ENCODE measurements around the gene RAD54L. TPM values are rescaled to one million over a fixed set of nuclear protein-coding genes. Genes with fewer than 3 reads are reported as not detected.
"Not testable (repeated sequence)": the region's sequence is repeated elsewhere in the genome, so short reads cannot be mapped to it uniquely, and the experiment has no call there.

The RAD54L gene
- total RNA-seq, 6 donors from 2014 or later, result 0.78 to 2.4 (median 1.6) TPM; not detected in 2

DNA sequence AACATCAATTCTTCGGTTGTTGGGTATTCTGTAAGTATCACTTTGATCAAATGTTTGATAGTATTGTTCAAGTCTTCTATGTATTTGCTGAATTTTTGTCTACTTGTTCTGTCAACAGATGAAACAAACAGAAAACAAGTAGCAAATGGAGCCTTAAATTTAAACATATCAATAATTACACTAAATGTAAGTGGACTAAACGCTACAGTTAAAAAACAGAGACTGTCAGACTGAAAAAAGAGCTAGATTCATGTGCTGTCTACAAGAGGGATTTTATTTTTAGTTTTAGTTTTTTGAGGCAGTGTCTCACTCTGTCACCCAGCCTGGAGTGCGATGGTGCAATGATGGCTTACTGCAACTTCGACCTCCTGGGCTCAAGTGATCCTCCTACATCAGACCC lies 10.7 kb upstream of the RAD54L start:
- Histone ChIP-seq H3K4me1 (no peaks in the 10 kb centered on the region), H3K36me3 (no peaks in the 10 kb centered on the region), H3K27me3 (no peaks in the 10 kb centered on the region), H3K27ac (no peak overlapping the region), H3K9me3 (peaks cover 0 to 5% (median 0%) of the 10 kb centered on the region in 4 donors), H3K4me3 (no peak overlapping the region)
- DNase-seq (no peak), ATAC-seq (ENCODE audit: low FRiP score in 2 of 2) (no peak)
- TF ChIP-seq POLR2A (IDR thresholded peaks at IDR 0.05) (no peak), POLR2AphosphoS5 (IDR thresholded peaks at IDR 0.05) (no peak), EP300 (IDR thresholded peaks at IDR 0.05) (no peak)
- TF ChIP-seq, protein P1, sequence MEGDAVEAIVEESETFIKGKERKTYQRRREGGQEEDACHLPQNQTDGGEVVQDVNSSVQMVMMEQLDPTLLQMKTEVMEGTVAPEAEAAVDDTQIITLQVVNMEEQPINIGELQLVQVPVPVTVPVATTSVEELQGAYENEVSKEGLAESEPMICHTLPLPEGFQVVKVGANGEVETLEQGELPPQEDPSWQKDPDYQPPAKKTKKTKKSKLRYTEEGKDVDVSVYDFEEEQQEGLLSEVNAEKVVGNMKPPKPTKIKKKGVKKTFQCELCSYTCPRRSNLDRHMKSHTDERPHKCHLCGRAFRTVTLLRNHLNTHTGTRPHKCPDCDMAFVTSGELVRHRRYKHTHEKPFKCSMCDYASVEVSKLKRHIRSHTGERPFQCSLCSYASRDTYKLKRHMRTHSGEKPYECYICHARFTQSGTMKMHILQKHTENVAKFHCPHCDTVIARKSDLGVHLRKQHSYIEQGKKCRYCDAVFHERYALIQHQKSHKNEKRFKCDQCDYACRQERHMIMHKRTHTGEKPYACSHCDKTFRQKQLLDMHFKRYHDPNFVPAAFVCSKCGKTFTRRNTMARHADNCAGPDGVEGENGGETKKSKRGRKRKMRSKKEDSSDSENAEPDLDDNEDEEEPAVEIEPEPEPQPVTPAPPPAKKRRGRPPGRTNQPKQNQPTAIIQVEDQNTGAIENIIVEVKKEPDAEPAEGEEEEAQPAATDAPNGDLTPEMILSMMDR (IDR thresholded peaks at IDR 0.05), result no peak
- WGBS, 2 donors, result 92 to 93% methylated on average over 4 of the region's 4 CpGs

DNA sequence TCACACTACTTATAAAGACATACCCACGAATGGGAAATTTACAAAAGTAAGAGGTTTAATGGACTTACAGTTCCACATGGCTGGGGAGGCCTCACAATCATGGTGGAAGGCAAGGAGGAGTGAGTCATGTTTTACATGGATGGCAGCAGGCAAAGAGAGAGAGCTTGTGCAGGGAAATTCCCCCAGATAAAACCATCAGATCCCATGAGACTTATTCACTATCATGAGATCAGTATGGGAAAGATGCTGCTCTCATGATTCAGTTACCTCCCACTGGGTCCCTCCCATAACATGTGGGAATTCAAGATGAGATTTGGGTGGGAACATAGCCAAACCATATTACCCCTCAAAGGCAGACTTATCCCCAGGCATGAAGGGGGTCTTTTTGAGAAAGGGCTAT lies 8.7 kb upstream of the RAD54L start:
- ATAC-seq (ENCODE audit: low FRiP score in 2 of 2); H3K36me3 ChIP-seq; H3K4me3 ChIP-seq; H3K27ac ChIP-seq; H3K4me1 ChIP-seq; H3K9me3 ChIP-seq; DNase-seq; H3K27me3 ChIP-seq: not testable (repeated sequence)
- 44 to 58% methylated on average over 1 of the region's 1 CpG for WGBS, 2 donors

DNA sequence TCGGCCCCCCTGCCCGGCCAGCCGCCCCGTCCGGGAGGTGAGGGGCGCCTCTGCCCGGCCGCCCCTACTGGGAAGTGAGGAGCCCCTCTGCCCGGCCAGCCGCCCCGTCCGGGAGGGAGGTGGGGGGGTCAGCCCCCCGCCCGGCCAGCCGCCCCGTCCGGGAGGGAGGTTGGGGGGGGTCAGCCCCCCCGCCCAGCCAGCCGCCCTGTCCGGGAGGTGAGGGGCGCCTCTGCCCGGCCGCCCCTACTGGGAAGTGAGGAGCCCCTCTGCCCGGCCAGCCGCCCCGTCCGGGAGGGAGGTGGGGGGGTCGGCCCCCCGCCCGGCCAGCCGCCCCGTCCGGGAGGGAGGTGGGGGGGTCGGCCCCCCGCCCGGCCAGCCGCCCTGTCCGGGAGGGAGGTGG lies 5.8 kb upstream of the RAD54L start:
- no CpG with 5 or more reads among the region's 38 CpGs for WGBS, 2 donors
- not testable (repeated sequence) for ATAC-seq (ENCODE audit: low FRiP score in 2 of 2); H3K9me3 ChIP-seq; DNase-seq; H3K4me1 ChIP-seq; H3K27me3 ChIP-seq; H3K4me3 ChIP-seq; H3K36me3 ChIP-seq; H3K27ac ChIP-seq

DNA sequence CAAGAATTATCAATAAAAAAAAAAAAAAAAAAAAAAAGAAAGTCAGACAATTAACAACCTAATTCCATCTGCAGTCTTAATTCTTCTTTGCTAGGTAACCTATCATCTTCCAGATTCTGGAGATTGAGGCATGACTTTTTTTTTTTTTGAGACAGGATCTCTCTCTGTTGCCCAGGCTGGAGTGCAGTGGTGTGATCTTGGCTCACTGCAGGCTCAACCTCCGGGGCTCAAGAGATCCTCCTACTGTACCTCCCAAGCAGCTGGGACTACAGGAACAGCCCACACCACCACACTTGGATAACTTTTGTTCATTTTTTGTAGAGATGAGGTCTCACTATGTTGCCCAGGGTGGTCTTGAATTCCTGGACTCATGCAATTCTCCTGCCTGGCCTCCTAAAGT lies 4.6 kb upstream of the RAD54L start:
- Histone ChIP-seq H3K4me3 (no peak overlapping the region), H3K27me3 (no peaks in the 10 kb centered on the region), H3K36me3 (no peaks in the 10 kb centered on the region), H3K4me1 (peaks cover 2 to 12% (median 10%) of the 10 kb centered on the region in 4 donors), H3K9me3 (no peaks in the 10 kb centered on the region), H3K27ac (no peak overlapping the region)
- TF ChIP-seq POLR2AphosphoS5 (IDR thresholded peaks at IDR 0.05), result no peak
- TF ChIP-seq, protein P1 (IDR thresholded peaks at IDR 0.05), result no peak
- TF ChIP-seq EP300 (IDR thresholded peaks at IDR 0.05), result no peak
- TF ChIP-seq POLR2A (IDR thresholded peaks at IDR 0.05), result no peak
- 77 to 90% methylated on average over 1 of the region's 1 CpG for WGBS, 2 donors
- no peak for ATAC-seq (ENCODE audit: low FRiP score in 2 of 2)
- DNase-seq, result no peak

DNA sequence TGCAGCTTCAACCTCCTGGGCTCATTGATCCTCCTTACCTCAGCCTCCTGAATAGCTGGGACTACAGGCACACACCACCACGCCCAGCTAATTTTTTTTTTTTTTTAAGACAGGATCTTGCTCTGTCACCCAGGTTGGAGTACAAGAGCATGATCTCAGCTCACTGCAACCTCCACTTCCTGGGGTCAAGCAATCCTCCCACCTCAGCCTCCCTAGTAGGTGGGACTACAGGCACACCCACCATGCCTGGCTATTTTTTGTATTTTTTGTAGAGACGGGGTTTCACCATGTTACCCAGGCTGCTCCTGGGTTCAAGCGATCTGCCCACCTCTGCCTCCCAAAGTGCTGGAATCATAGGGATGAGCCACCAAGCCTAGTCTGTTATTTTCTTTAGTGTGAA lies 3.7 kb upstream of the RAD54L start:
- H3K27ac ChIP-seq; H3K27me3 ChIP-seq; H3K9me3 ChIP-seq; DNase-seq; H3K4me3 ChIP-seq; ATAC-seq (ENCODE audit: low FRiP score in 2 of 2); H3K36me3 ChIP-seq: not testable (repeated sequence)
- 87 to 91% methylated on average over 3 of the region's 3 CpGs for WGBS, 2 donors
- peaks cover 6 to 19% (median 15%) of the 10 kb centered on the region in 4 donors for H3K4me1 ChIP-seq

DNA sequence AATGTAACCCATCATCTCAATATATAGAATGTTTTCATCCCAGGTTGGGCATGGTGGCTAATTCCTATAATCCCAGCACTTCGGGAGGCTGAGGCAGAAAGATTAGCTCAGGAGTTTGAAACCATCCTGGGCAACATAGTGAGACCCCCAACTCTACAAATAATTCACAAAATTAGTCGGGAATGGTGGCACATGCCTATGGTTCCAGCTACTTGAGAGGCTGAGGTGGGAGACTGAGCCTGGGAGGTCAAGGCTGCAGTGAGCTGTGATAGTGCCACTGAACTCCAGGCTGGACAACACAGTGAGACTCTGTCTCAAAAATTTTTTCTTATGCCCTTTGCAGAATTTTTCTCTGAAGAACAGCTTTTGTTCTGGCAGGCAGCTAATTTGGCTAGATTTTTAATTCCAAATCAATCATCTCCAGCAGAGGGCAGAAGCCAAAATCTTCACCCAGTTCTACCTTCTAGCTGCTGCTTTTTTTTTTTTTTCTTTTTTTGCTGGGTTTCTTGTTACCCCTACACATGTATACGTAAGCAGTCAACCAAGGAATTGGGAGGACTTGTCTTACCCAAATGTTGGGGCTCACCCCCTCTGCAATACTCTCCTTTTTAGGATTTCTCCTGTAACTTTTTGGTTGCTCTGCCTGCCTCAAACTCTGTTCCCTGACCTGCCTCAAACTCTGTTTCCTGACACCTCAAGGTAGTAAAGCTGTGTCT lies 2.7 kb upstream of the RAD54L start:
- no peaks in the 10 kb centered on the region for H3K36me3 ChIP-seq
- DNase-seq (no peak), ATAC-seq (ENCODE audit: low FRiP score in 2 of 2) (no peak)
- no peak overlapping the region for H3K27ac ChIP-seq
- no peak for TF ChIP-seq POLR2AphosphoS5 (IDR thresholded peaks at IDR 0.05)
- TF ChIP-seq EP300 (IDR thresholded peaks at IDR 0.05), result no peak
- TF ChIP-seq, protein P1 (IDR thresholded peaks at IDR 0.05), result peak in 3 of 6 experiments; percentile 9 to 20 (median 17)
- H3K9me3 ChIP-seq, result no peaks in the 10 kb centered on the region
- no peak overlapping the region for H3K4me3 ChIP-seq
- 64 to 68% methylated on average over 3 of the region's 3 CpGs for WGBS, 2 donors
- peaks cover 6 to 19% (median 15%) of the 10 kb centered on the region in 4 donors for H3K4me1 ChIP-seq
- no peaks in the 10 kb centered on the region for H3K27me3 ChIP-seq

DNA sequence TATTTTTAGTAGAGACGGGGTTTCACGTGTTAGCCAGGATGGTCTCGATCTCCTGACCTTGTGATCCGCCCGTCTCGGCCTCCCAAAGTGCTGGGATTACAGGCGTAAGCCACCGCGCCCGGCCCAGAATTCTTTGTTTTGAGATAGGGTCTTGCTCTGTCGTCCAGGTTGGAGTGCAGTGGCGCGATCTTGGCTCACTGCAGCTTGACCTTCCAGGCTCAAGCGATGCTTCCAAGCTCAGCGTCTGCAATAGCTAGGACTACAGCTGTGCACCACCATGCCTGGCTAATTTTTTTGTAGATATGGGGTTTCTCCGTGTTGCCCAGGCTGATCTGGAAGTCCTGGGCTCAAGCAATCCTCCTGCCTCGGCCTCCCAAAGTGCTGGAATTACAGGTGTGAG lies 1.4 kb upstream of the RAD54L start:
- Histone ChIP-seq H3K4me3 (peak overlapping the region in 1 of 4 donors; percentile 69), H3K4me1 (peaks cover 6 to 19% (median 15%) of the 10 kb centered on the region in 4 donors)
- not testable (repeated sequence) for ATAC-seq (ENCODE audit: low FRiP score in 2 of 2); H3K27ac ChIP-seq; DNase-seq; H3K27me3 ChIP-seq; H3K36me3 ChIP-seq; H3K9me3 ChIP-seq
- 94 to 95% methylated on average over 17 of the region's 17 CpGs for WGBS, 2 donors
